ENCODE measurements around the gene TMEM231. TPM values are rescaled to one million over a fixed set of nuclear protein-coding genes. Genes with fewer than 3 reads are reported as not detected.
"Not testable (repeated sequence)": the region's sequence is repeated elsewhere in the genome, so short reads cannot be mapped to it uniquely, and the experiment has no call there.

TMEM231 gene
- total RNA-seq, 2 experiments from 2014 or later: 2.5 TPM

DNA sequence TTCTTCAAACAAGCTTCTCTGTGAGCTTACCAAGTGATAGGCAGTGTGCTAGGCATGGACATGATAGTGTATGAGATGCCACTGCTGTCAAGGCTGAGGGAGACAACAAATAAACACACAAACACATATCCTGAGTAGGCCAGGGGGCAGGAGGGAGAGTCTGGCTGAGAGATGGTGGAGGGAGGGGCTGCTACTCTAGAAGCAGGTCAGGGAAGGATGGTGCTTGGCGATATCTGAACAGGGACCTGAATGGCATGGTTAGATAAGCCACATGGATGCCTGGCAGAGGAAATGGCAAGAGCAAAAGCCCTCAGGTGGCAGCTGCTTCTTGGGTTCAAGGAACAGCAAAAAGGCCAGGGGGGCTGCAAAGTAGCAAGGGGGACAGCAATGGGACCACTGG lies 52.3 kb downstream of the TMEM231 start:
- H3K27ac Mint-ChIP-seq: no peak overlapping the region
- ChIA-PET POLR2A (no interaction called here), CTCF (no interaction called here)
- no peak overlapping the region for H3K4me3 ChIP-seq (ENCODE audit: low read length)
- TF ChIP-seq, protein P1, sequence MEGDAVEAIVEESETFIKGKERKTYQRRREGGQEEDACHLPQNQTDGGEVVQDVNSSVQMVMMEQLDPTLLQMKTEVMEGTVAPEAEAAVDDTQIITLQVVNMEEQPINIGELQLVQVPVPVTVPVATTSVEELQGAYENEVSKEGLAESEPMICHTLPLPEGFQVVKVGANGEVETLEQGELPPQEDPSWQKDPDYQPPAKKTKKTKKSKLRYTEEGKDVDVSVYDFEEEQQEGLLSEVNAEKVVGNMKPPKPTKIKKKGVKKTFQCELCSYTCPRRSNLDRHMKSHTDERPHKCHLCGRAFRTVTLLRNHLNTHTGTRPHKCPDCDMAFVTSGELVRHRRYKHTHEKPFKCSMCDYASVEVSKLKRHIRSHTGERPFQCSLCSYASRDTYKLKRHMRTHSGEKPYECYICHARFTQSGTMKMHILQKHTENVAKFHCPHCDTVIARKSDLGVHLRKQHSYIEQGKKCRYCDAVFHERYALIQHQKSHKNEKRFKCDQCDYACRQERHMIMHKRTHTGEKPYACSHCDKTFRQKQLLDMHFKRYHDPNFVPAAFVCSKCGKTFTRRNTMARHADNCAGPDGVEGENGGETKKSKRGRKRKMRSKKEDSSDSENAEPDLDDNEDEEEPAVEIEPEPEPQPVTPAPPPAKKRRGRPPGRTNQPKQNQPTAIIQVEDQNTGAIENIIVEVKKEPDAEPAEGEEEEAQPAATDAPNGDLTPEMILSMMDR (IDR thresholded peaks at IDR 0.05): no peak
- intact Hi-C loops (cut with DNase I, micrococcal nuclease): no loop called here
- ATAC-seq (ENCODE audit: poor library complexity) (no peak), DNase-seq (no peak)
- H3K4me1 ChIP-seq (ENCODE audit: insufficient read depth, low read length): no peaks in the 10 kb centered on the region
- H3K4me1 Mint-ChIP-seq (ENCODE audit: low read depth): no peaks in the 10 kb centered on the region
- no peaks in the 10 kb centered on the region for H3K9me3 Mint-ChIP-seq
- H3K36me3 Mint-ChIP-seq (ENCODE audit: low read depth): no peaks in the 10 kb centered on the region
- H3K27ac ChIP-seq (ENCODE audit: low read depth in 1 of 2, low read length in 2 of 2): no peak overlapping the region
- H3K36me3 ChIP-seq (ENCODE audit: insufficient read depth, low read length): no peaks in the 10 kb centered on the region
- H3K27me3 Mint-ChIP-seq: peaks cover 6% of the 10 kb centered on the region
- peaks cover 0 to 6% of the 10 kb centered on the region in 2 experiments for H3K27me3 ChIP-seq (ENCODE audit: control insufficient read depth in 1 of 2, insufficient read depth in 2 of 2, low read length in 2 of 2)
- H3K9me3 ChIP-seq (ENCODE audit: control insufficient read depth in 1 of 2, insufficient read depth in 1 of 2, low read length in 2 of 2): no peaks in the 10 kb centered on the region
- H3K4me3 Mint-ChIP-seq: no peak overlapping the region

DNA sequence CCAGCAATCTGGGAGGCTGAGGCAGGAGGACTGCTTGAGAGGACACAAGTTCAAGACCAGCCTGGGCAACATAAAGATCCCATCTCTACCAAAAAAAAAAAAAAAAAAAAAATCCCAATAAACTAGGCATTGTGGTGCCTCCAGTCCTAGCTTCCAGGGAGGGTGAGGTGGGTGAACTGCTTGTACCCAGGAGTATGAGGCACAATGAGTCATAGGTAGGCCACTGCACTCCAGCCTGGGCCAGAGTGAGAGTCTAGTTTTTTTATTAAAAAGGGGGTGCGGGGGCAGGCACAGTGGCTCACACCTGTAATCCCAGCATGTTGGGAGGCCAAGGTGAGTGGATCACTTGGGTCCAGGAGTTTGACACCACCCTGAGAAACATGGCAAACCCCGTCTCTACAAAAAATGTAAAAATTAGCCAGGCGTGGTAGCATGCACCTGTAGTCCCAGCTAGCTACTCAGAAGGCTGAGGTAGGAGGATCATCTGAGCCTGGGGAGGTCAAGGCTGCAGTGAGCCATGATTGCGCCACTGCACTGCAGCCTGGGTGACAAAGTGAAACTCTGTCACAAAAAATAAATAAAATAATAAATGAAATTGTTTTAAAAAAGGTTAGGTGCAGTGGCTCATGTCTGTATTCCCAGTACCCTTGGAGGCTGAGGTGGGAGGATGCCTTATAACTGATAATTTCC lies 53.0 kb downstream of the TMEM231 start:
- no peaks in the 10 kb centered on the region for H3K4me1 ChIP-seq (ENCODE audit: insufficient read depth, low read length)
- ATAC-seq (ENCODE audit: poor library complexity) (no peak), DNase-seq (no peak)
- Mint-ChIP-seq H3K9me3 (no peaks in the 10 kb centered on the region), H3K27me3 (peaks cover 6% of the 10 kb centered on the region), H3K4me1 (ENCODE audit: low read depth) (no peaks in the 10 kb centered on the region), H3K27ac (no peak overlapping the region), H3K36me3 (ENCODE audit: low read depth) (no peaks in the 10 kb centered on the region), H3K4me3 (no peak overlapping the region)
- POLR2A ChIA-PET: no interaction called here
- no peaks in the 10 kb centered on the region for H3K9me3 ChIP-seq (ENCODE audit: control insufficient read depth in 1 of 2, insufficient read depth in 1 of 2, low read length in 2 of 2)
- TF ChIP-seq, protein P1 (IDR thresholded peaks at IDR 0.05): no peak
- intact Hi-C loops (cut with DNase I, micrococcal nuclease): no loop called here
- no peaks in the 10 kb centered on the region for H3K36me3 ChIP-seq (ENCODE audit: insufficient read depth, low read length)
- CTCF ChIA-PET: no interaction called here
- peaks cover 0 to 6% of the 10 kb centered on the region in 2 experiments for H3K27me3 ChIP-seq (ENCODE audit: control insufficient read depth in 1 of 2, insufficient read depth in 2 of 2, low read length in 2 of 2)
- H3K4me3 ChIP-seq (ENCODE audit: low read length): no peak overlapping the region
- H3K27ac ChIP-seq (ENCODE audit: low read depth in 1 of 2, low read length in 2 of 2): no peak overlapping the region

DNA sequence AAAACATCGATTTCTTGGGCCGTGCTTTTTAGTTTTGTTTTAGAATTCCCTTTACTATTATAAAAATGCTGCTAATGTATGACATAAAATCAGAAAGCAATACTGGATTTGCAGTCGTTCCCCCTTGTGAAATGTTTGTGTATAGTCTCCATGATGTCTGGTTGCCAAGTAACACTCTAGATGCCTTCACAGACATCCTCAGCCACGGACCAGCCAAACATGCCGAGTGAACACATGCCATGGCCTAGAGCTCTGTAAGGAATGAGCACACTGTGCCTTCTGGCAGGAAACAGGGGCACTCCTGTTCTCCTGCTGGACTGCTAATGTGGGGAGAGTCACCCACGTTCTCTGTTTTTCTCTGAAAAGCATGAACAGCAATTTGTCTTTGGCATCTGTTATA lies 54.2 kb downstream of the TMEM231 start:
- H3K27ac ChIP-seq (ENCODE audit: low read depth in 1 of 2, low read length in 2 of 2); H3K4me1 ChIP-seq (ENCODE audit: insufficient read depth, low read length); H3K36me3 Mint-ChIP-seq (ENCODE audit: low read depth); H3K9me3 ChIP-seq (ENCODE audit: control insufficient read depth in 1 of 2, insufficient read depth in 1 of 2, low read length in 2 of 2); H3K4me3 ChIP-seq (ENCODE audit: low read length); H3K36me3 ChIP-seq (ENCODE audit: insufficient read depth, low read length); intact Hi-C loops (cut with DNase I, micrococcal nuclease); H3K9me3 Mint-ChIP-seq; H3K4me3 Mint-ChIP-seq; H3K4me1 Mint-ChIP-seq (ENCODE audit: low read depth); DNase-seq; H3K27ac Mint-ChIP-seq; POLR2A ChIA-PET; CTCF ChIA-PET; ATAC-seq (ENCODE audit: poor library complexity): not testable (repeated sequence)
- H3K27me3 Mint-ChIP-seq: peaks cover 17% of the 10 kb centered on the region
- H3K27me3 ChIP-seq (ENCODE audit: control insufficient read depth in 1 of 2, insufficient read depth in 2 of 2, low read length in 2 of 2): peaks cover 0 to 11% of the 10 kb centered on the region in 2 experiments

DNA sequence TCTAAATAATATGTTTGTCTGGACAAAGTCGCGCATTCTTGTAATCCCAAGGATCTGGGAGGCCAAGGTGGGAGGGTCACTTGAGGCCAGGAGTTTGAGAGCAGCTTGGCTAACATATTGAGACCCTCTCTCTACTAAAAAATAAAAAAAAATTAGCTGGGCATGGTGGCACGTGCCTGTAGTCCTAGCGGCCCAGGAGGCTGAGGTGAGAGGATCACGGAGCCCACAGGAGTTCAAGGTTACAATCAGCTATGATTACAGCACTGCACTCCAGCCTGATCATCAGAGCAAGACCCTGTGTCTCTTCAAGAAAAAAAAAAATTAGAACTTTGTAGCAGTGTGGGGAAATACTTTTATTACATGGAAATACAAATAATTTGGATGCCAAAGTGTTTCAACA lies 54.7 kb downstream of the TMEM231 start:
- TF ChIP-seq, protein P1 (IDR thresholded peaks at IDR 0.05): no peak
- H3K9me3 ChIP-seq (ENCODE audit: control insufficient read depth in 1 of 2, insufficient read depth in 1 of 2, low read length in 2 of 2): no peaks in the 10 kb centered on the region
- H3K4me1 Mint-ChIP-seq (ENCODE audit: low read depth): no peaks in the 10 kb centered on the region

DNA sequence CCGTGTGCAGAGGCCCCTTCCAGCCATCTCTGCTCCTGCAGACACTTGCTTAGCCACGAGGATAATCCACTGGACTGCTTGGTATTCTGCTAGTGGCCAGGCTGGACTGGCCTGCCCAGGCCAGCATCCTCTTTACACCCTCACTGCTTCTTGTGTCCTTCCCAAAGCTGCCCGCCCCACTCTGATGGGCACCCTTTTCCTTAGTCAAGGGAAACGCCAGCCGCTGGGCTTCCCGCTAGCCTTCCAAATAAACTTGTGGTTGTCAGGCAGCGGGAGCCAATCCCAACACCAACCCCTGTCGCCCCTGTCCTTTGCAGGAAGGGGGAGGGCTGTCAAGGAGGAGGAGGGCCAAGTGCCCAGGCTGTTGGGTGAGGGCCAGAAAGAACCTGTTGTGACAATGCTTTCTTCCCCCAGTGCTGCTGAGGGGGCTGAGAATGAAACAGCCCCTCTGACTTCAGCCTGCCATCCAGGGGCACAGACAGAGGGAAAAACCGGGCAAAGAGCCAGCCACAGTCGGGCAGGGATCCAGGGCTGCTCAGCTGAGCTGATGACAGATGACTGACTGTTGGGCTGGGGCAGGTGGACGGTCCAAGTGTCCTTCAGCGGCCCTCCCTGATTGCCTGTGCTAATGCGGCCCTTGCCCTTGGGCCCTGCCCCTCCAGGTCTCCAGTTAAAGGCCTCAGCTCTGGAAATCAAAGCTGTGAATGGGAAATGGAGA lies 57.3 kb downstream of the TMEM231 start:
- H3K27ac Mint-ChIP-seq; CTCF ChIA-PET; H3K4me1 Mint-ChIP-seq (ENCODE audit: low read depth); ATAC-seq (ENCODE audit: poor library complexity); H3K9me3 Mint-ChIP-seq; DNase-seq; H3K4me1 ChIP-seq (ENCODE audit: insufficient read depth, low read length); H3K9me3 ChIP-seq (ENCODE audit: control insufficient read depth in 1 of 2, insufficient read depth in 1 of 2, low read length in 2 of 2); H3K4me3 ChIP-seq (ENCODE audit: low read length); intact Hi-C loops (cut with DNase I, micrococcal nuclease); H3K36me3 ChIP-seq (ENCODE audit: insufficient read depth, low read length); H3K4me3 Mint-ChIP-seq; H3K36me3 Mint-ChIP-seq (ENCODE audit: low read depth); H3K27ac ChIP-seq (ENCODE audit: low read depth in 1 of 2, low read length in 2 of 2): not testable (repeated sequence)
- POLR2A ChIA-PET: interaction anchor here (1.9 kb wide), 1 partner anchor 19 kb away, joined by 4 read pairs; no protein-coding TSS in a partner anchor
- peaks cover 27% of the 10 kb centered on the region for H3K27me3 Mint-ChIP-seq
- H3K27me3 ChIP-seq (ENCODE audit: control insufficient read depth in 1 of 2, insufficient read depth in 2 of 2, low read length in 2 of 2): peaks cover 14 to 21% of the 10 kb centered on the region in 2 experiments

More for the DNA sequence above, 54.7 kb downstream of the TMEM231 start:
- Mint-ChIP-seq H3K4me3 (no peak overlapping the region), H3K9me3 (no peaks in the 10 kb centered on the region), H3K27ac (no peak overlapping the region), H3K36me3 (ENCODE audit: low read depth) (no peaks in the 10 kb centered on the region), H3K27me3 (peaks cover 20% of the 10 kb centered on the region)
- no peak for ATAC-seq (ENCODE audit: poor library complexity)
- H3K27ac ChIP-seq (ENCODE audit: low read depth in 1 of 2, low read length in 2 of 2): no peak overlapping the region
- ChIA-PET CTCF (no interaction called here), POLR2A (no interaction called here)
- DNase-seq: no peak
- H3K4me3 ChIP-seq (ENCODE audit: low read length): no peak overlapping the region
- no peaks in the 10 kb centered on the region for H3K36me3 ChIP-seq (ENCODE audit: insufficient read depth, low read length)
- no peaks in the 10 kb centered on the region for H3K4me1 ChIP-seq (ENCODE audit: insufficient read depth, low read length)
- intact Hi-C loops (cut with DNase I, micrococcal nuclease): no loop called here
- peaks cover 0 to 10% of the 10 kb centered on the region in 2 experiments for H3K27me3 ChIP-seq (ENCODE audit: control insufficient read depth in 1 of 2, insufficient read depth in 2 of 2, low read length in 2 of 2)

Measured in CD4-positive, alpha-beta T cell (primary cell).